Omental fat pad (tissue), 4 donors: ENCODE measurements around the gene CCM2. TPM values are rescaled to one million over a fixed set of nuclear protein-coding genes. Genes with fewer than 3 reads are reported as not detected.

Source experiments
- ATAC-seq: fragments of 150-250 bp; one replicate; pipeline ENCODE4 v1.9.1; 2016; ENCODE audit warnings: mild to moderate bottlenecking, moderate library complexity; ENCODE audit not compliant: low FRiP score
- DNase-seq: peaks from one replicate; pipeline ENCODE4 v3.0.0-alpha.2; 2019; ENCODE audit warnings: low spot score
- total RNA-seq, 4 donors: library from RNA; depleted of rRNA; stranded (reverse); fragments of >200 nt; gene quantifications; one replicate each; pipeline ENCODE4 v1.1.0, GENCODE V29; 2016
- TF ChIP-seq, protein P1 (sequence below), 3 donors: fragments of 450-650 bp; IDR thresholded peaks; one replicate each; pipeline ENCODE4 v1.5.1; 2016 to 2017; ENCODE audit warnings: antibody characterized with exemption in 3 of 3, mild to moderate bottlenecking in 3 of 3, moderate library complexity in 2 of 3

The CCM2 gene
- total RNA-seq, 4 donors from 2014 or later: 40.5 to 61.7 (median 57.6) TPM

DNA sequence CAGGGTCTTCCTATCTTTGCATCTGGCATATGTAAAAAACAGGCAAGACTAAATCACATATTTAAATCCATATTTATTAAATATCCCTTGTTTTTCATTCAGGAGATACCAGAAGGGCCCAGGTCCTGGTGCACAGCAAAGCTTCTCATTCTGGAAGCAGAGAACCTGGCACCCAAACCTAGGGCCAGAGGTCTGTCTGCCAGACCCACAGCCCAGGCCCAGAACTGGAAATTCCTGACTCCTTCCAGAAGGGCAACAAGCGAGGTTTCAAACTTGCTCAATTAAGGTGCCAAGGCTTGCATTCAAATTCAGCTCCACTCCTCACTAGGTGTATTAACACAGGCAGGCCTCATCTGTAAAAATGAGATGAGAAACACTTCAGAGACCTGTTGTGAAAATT is 17.0 kb upstream of the CCM2 start:
- ATAC-seq (no peak), DNase-seq (no peak)
- TF ChIP-seq, protein P1, sequence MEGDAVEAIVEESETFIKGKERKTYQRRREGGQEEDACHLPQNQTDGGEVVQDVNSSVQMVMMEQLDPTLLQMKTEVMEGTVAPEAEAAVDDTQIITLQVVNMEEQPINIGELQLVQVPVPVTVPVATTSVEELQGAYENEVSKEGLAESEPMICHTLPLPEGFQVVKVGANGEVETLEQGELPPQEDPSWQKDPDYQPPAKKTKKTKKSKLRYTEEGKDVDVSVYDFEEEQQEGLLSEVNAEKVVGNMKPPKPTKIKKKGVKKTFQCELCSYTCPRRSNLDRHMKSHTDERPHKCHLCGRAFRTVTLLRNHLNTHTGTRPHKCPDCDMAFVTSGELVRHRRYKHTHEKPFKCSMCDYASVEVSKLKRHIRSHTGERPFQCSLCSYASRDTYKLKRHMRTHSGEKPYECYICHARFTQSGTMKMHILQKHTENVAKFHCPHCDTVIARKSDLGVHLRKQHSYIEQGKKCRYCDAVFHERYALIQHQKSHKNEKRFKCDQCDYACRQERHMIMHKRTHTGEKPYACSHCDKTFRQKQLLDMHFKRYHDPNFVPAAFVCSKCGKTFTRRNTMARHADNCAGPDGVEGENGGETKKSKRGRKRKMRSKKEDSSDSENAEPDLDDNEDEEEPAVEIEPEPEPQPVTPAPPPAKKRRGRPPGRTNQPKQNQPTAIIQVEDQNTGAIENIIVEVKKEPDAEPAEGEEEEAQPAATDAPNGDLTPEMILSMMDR (IDR thresholded peaks at IDR 0.05): no peak

DNA sequence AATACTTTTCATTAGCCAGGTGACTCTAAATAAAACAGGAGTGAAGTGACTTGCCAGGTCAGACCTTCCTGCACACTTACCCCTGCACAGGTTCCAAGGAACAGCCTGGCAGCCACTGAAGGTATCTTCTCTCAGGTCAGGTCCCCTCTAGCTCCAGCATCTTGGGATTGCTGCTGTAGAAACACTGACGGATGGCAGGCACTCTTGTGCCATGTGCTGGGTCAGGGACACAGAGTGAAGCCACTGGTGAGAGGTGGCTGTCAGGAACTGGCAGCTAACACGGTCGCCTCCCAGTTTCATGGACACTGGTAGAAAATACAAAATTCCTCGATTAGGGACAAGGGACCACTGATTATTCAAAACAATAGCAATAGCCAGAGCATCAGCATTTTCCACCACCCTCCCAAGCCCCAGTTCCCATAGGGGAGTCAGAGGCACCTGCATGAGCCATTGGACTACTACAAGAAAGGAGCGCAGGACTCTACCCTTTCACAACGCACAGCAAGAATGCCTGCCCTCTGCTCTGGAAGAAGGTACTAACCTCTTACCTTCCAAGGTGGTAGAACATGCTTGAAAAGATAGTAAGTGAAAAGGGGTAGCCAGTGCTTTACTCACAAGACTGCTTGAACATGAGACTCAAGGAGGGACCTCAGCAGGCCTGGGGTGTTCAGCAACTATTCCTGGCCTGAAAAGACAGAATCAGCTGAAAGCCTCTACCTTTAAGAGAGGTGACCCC is 16.1 kb upstream of the CCM2 start:
- ATAC-seq (no peak), DNase-seq (no peak)
- TF ChIP-seq, protein P1 (IDR thresholded peaks at IDR 0.05): no peak

DNA sequence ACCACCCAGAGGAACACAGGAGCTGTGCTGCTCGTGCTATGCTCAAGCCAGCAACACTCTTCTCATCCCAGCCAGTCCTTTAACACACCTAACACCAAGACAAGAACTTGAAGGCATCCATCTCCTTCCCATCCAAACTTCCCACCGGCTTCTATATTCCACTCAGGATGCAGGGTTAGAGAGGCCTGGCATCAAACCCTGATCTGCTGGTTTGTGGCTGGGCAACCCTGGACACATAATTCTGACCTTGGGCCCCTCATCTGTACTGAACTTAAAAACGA is 15.6 kb upstream of the CCM2 start:
- TF ChIP-seq, protein P1 (IDR thresholded peaks at IDR 0.05): no peak
- ATAC-seq (no peak), DNase-seq (no peak)

DNA sequence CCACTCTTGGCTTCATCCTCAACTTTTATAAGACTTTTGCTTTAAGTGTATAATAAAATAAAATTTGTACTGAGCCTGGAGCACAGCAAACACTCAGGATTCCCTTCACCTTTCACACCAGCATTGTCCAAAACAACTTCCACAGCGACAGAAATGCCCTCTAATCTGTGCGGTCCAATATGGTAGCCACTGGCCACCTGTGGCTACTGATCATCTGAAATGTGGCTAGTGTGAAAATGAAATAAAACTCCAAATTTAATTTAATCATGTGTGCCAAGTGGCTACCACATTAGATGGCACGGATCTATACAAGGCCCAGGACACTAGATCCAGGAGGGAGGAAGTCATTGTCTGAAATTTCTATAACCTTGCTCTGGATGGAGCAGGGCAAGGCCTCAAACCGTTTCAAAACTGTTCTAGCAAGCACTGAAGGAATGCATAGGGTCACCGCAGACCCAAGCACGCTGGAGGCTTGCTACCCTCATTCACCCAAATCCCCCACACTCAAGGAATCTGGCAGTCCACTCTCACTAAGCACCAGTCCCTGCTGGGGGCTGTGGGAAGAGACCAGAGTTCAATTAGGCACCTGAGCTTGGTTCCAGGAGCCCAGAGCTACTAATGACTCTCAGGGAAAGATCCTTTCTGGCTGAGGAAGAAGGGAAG is 14.8 kb upstream of the CCM2 start:
- TF ChIP-seq, protein P1 (IDR thresholded peaks at IDR 0.05): no peak
- no peak for DNase-seq
- ATAC-seq: no peak

DNA sequence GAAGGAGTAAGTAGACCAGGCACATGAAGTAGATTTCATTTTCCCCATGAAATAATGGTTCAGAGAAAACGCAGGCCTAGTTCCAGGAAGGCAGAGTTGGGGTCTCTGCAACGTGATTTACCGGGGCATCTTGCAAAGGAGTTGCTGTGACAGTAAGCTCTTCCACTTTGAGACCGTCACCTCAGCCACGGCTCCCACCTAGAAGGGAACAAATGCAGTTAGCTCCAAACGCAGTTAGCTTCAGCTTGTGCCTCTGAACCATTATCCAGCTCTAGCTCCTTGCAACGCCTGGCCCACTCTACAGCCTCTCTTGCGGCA is 14.1 kb upstream of the CCM2 start:
- ATAC-seq: no peak
- no peak for DNase-seq
- TF ChIP-seq, protein P1 (IDR thresholded peaks at IDR 0.05): no peak

DNA sequence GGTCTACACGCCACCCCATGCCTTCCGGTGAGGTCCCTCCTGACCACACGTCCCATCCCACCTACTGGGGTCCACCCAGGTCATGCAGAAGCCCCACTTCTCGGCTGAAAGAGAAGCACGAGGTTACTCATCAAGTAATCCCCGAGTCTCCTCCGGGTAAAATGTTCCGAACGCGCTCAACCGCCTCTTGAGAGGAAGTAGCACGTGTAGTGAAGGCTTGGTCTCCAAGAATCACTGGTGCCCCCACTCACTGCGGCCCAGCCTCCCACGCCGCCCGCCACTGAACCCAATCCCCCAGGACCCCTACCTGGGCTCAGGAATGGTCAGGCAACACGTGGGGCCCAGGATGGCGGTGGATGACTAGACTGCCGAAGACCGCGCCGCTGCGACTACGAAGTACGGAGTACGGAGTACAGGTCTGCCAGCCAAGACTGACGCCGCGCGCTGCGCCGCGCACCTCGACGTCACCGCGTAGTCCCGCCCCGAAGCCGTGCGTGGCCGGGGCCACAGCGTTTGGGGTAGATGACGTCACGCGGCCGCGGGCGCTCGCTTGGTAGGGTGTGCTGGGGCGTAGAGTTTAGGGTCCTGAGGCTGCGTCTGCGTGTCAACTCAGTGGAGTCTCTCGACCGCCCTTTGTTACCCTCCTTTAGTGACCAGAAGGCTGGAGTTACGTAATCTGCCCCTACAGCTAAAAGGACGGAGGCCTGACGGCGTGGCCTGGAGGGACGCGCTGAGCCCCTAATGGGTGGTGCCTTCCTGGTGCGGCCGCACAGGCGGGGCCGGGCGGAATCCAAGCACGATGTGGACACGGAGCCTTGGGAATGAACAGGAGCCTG is 13.6 kb upstream of the CCM2 start:
- TF ChIP-seq, protein P1 (IDR thresholded peaks at IDR 0.05): no peak
- ATAC-seq: peak; percentile 98

More for the DNA sequence above, 13.6 kb upstream of the CCM2 start:
- peak; percentile 85 for DNase-seq
